Sigmoid colon (tissue), 7 donors: Measurements from ENCODE around the gene FYN. TPM values are rescaled to one million over a fixed set of nuclear protein-coding genes. Genes with fewer than 3 reads are reported as not detected.

Experiments
- DNase-seq: peaks from one replicate; pipeline ENCODE4 v3.0.0-alpha.2; 2019
- H3K27ac ChIP-seq, 4 donors: fragments of 200-600 bp; sonication (generic); one replicate each; pipeline ENCODE4 v1.5.1; 2016 to 2019; ENCODE audit warnings: mild to moderate bottlenecking in 1 of 4
- H3K27me3 ChIP-seq, 3 donors: fragments of 200-600 bp; sonication (generic); one replicate each; pipeline ENCODE4 v1.5.1; 2019; ENCODE audit warnings: mild to moderate bottlenecking in 1 of 3
- H3K36me3 ChIP-seq, 4 donors: fragments of 200-600 bp; sonication (generic); one replicate each; pipeline ENCODE4 v1.5.1; 2016 to 2019
- H3K4me1 ChIP-seq, 4 donors: fragments of 200-600 bp; sonication (generic); one replicate each; pipeline ENCODE4 v1.5.1; 2017 to 2019
- H3K4me3 ChIP-seq, 4 donors: fragments of 200-600 bp; sonication (generic); one replicate each; pipeline ENCODE4 v1.5.1; 2017 to 2019; ENCODE audit warnings: mild to moderate bottlenecking in 2 of 4, moderate library complexity in 1 of 4
- H3K9me3 ChIP-seq, 4 donors: fragments of 200-600 bp in 3 of 4; sonication (generic) in 3 of 4; one replicate each; pipeline versions ENCODE4 v1.5.1 to v1.6.1; 2013 to 2019
- CTCF ChIP-seq, 4 experiments: fragments of 450-650 bp in 3 of 4; fragments of 200-600 bp in 1 of 4; IDR thresholded peaks; one replicate each; pipeline ENCODE4 v1.5.1; 2016 to 2019; ENCODE audit warnings: antibody characterized with exemption in 4 of 4, mild to moderate bottlenecking in 3 of 4, moderate library complexity in 2 of 4
- EP300 ChIP-seq, 4 donors: sonication (generic); formaldehyde crosslinking; IDR thresholded peaks; one replicate each; pipeline ENCODE4 v1.6.1; 2017; ENCODE audit warnings: antibody characterized with exemption in 4 of 4
- POLR2A ChIP-seq, 2 donors: fragments of 450-650 bp; IDR thresholded peaks; one replicate each; pipeline ENCODE4 v1.6.1; 2016; ENCODE audit warnings: antibody characterized with exemption in 2 of 2, mild to moderate bottlenecking in 2 of 2, moderate library complexity in 2 of 2
- POLR2AphosphoS5 ChIP-seq, 4 donors: sonication (generic); formaldehyde crosslinking; IDR thresholded peaks; one replicate each; pipeline ENCODE4 v1.6.1; 2017; ENCODE audit warnings: antibody characterized with exemption in 4 of 4
- WGBS, 2 donors: extraction: QIAGEN DNeasy Blood & Tissue Kit; methylation state at CpG; one replicate each; pipeline ENCODE4 v1.1.7; 2013; 5-methylcytosine and 5-hydroxymethylcytosine counted together
- intact Hi-C: fragments of 100-400 bp; cut with DNase I; formaldehyde crosslinking; loops from one replicate; pipeline ENCODE4 v1.15.1; 2023
- polyA plus RNA-seq, 3 donors: library from polyadenylated mRNA; stranded (reverse); fragments of 200-250 nt; gene quantifications; one replicate each; pipeline ENCODE4 v1.2.3, GENCODE V29; 2013
- total RNA-seq, 4 donors: library from RNA; depleted of rRNA; stranded (reverse); fragments of >200 nt; gene quantifications; one replicate each; pipeline ENCODE4 v1.1.0, GENCODE V29; 2016
- donor health status: healthy with polysubstance abuse.
- donor health status: Bipolar disorder and iron deficiency.
- donor health status: healthy.

The FYN gene
- total and polyA plus RNA-seq, 7 donors = 2.3 to 81.4 (median 56.9) TPM

DNA sequence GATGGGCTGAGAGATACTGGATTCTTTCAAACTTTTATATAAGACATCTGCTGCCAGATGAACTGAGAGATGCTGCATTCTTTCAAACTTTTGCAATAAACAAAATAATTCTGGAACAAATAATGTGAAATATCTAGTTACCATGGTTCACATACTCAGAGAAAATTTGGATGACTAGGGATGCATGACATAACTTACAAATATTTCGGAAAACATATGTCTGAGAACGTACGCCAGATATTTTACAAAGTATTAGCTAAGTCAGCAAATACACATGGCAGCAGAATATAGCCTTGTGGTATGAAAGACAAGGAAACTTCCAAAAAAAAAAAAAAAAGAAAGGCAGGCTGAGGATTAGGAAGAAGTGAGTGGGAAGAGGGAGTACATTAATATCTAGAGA is 154.3 kb downstream of the FYN start:
- Histone ChIP-seq H3K27ac (no peak overlapping the region), H3K4me1 (peaks cover 0 to 17% (median 0%) of the 10 kb centered on the region in 4 donors), H3K9me3 (no peaks in the 10 kb centered on the region), H3K4me3 (no peak overlapping the region), H3K27me3 (no peaks in the 10 kb centered on the region), H3K36me3 (no peaks in the 10 kb centered on the region)
- intact Hi-C loops = loop anchor here (10.0 kb wide), 1 partner anchor 446 kb away; no protein-coding TSS in a partner anchor
- TF ChIP-seq CTCF (IDR thresholded peaks at IDR 0.05) (no peak), POLR2AphosphoS5 (IDR thresholded peaks at IDR 0.05) (no peak), POLR2A (IDR thresholded peaks at IDR 0.05) (no peak), EP300 (IDR thresholded peaks at IDR 0.05) (no peak)
- no peak for DNase-seq
- 84 to 93% methylated on average over 3 of the region's 3 CpGs for WGBS, 2 donors

- Histone ChIP-seq H3K4me1 (peaks cover 0 to 11% (median 0%) of the 10 kb centered on the region in 4 donors), H3K27ac (no peak overlapping the region), H3K4me3 (no peak overlapping the region), H3K36me3 (no peaks in the 10 kb centered on the region), H3K27me3 (no peaks in the 10 kb centered on the region), H3K9me3 (no peaks in the 10 kb centered on the region)
- intact Hi-C loops = loop anchor here (10.0 kb wide), 1 partner anchor 446 kb away; no protein-coding TSS in a partner anchor
- TF ChIP-seq POLR2AphosphoS5 (IDR thresholded peaks at IDR 0.05) (no peak), POLR2A (IDR thresholded peaks at IDR 0.05) (no peak), EP300 (IDR thresholded peaks at IDR 0.05) (no peak), CTCF (IDR thresholded peaks at IDR 0.05) (no peak)
- WGBS, 2 donors = 94% methylated on average over 3 of the region's 3 CpGs
- no peak for DNase-seq
These were observed 154.9 kb downstream of the FYN start for GRCh38 chr6:111718326-111718725.

- Histone ChIP-seq H3K4me3 (no peak overlapping the region), H3K9me3 (no peaks in the 10 kb centered on the region), H3K36me3 (no peaks in the 10 kb centered on the region), H3K27ac (no peak overlapping the region), H3K4me1 (peaks cover 0 to 12% (median 1%) of the 10 kb centered on the region in 4 donors), H3K27me3 (no peaks in the 10 kb centered on the region)
- intact Hi-C loops = loop anchor here (10.0 kb wide), 1 partner anchor 447 kb away; no protein-coding TSS in a partner anchor
- 89 to 90% methylated on average over 4 of the region's 4 CpGs for WGBS, 2 donors
- DNase-seq = no peak
- TF ChIP-seq POLR2AphosphoS5 (IDR thresholded peaks at IDR 0.05) (no peak), EP300 (IDR thresholded peaks at IDR 0.05) (no peak), CTCF (IDR thresholded peaks at IDR 0.05) (no peak), POLR2A (IDR thresholded peaks at IDR 0.05) (no peak)
These were observed 155.6 kb downstream of the FYN start for GRCh38 chr6:111717621-111718020.

DNA sequence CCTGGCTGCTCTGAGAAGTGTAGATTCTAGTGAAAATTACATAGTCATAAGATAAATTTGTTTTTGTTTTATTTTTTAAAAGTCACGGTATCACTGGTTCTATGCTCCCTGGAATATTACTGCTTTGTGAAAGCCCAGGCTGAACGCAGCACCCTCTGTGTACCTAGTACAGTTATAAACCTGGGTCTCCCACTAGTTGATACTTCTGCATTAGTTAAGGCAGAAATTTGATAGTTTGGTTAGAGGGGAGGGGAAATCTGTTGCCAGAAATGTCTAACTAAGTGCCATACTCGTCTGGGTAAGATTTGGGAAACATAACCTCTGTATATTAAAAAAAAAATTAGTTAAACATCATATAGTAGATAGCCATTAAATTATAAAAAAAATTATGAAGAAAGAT is 156.9 kb downstream of the FYN start:
- TF ChIP-seq CTCF (IDR thresholded peaks at IDR 0.05) (no peak), EP300 (IDR thresholded peaks at IDR 0.05) (no peak), POLR2AphosphoS5 (IDR thresholded peaks at IDR 0.05) (no peak), POLR2A (IDR thresholded peaks at IDR 0.05) (no peak)
- no peaks in the 10 kb centered on the region for H3K36me3 ChIP-seq
- H3K4me3 ChIP-seq = no peak overlapping the region
- H3K9me3 ChIP-seq = no peaks in the 10 kb centered on the region
- intact Hi-C loops = loop anchor here (10.0 kb wide), 1 partner anchor 448 kb away; no protein-coding TSS in a partner anchor
- WGBS, 2 donors = 71 to 87% methylated on average over 3 of the region's 3 CpGs
- H3K27ac ChIP-seq = no peak overlapping the region
- no peaks in the 10 kb centered on the region for H3K27me3 ChIP-seq
- peaks cover 0 to 18% (median 13%) of the 10 kb centered on the region in 4 donors for H3K4me1 ChIP-seq
- no peak for DNase-seq

- Histone ChIP-seq H3K4me1 (peaks cover 0 to 26% (median 21%) of the 10 kb centered on the region in 4 donors), H3K27ac (no peak overlapping the region), H3K4me3 (no peak overlapping the region), H3K36me3 (no peaks in the 10 kb centered on the region), H3K27me3 (no peaks in the 10 kb centered on the region), H3K9me3 (no peaks in the 10 kb centered on the region)
- DNase-seq = no peak
- no peak for TF ChIP-seq POLR2A (IDR thresholded peaks at IDR 0.05)
- TF ChIP-seq CTCF (IDR thresholded peaks at IDR 0.05) = no peak
- no peak for TF ChIP-seq EP300 (IDR thresholded peaks at IDR 0.05)
- no peak for TF ChIP-seq POLR2AphosphoS5 (IDR thresholded peaks at IDR 0.05)
- intact Hi-C loops = loop anchor here (10.0 kb wide), 1 partner anchor 449 kb away; no protein-coding TSS in a partner anchor
- 77 to 82% methylated on average over 6 of the region's 6 CpGs for WGBS, 2 donors
These were observed 157.9 kb downstream of the FYN start for GRCh38 chr6:111715321-111715720.
